C4-2B (cell line): ENCODE results near the gene SMG9.

Source experiments
- CTCF ChIP-seq: fragments of 450-650 bp; conservative IDR thresholded peaks from 2 replicates; pipeline ENCODE4 v1.5.1; 2017; ENCODE audit warnings: mild to moderate bottlenecking
- ZFX ChIP-seq: fragments of 450-650 bp; IDR thresholded peaks from 2 replicates; pipeline ENCODE4 v1.6.1; 2017

- no peak for TF ChIP-seq CTCF
- no peak for TF ChIP-seq ZFX
These were observed 46.0 kb downstream of the SMG9 start for GRCh38 chr19:43708716-43709115.
